ENCODE data around the gene PLBD2. TPM values are rescaled to one million over a fixed set of nuclear protein-coding genes. Genes with fewer than 3 reads are reported as not detected.
A peak's percentile ranks its signal among the peaks of the same experiment; 100 is the strongest.

PLBD2 gene
- total RNA-seq, 1 donor from 2014 or later, result 38.1 TPM

- Histone ChIP-seq H3K4me3 (no peak overlapping the region), H3K9me3 (no peaks in the 10 kb centered on the region), H3K4me1 (peaks cover 6% of the 10 kb centered on the region), H3K27ac (no peak overlapping the region), H3K27me3 (no peaks in the 10 kb centered on the region), H3K36me3 (no peaks in the 10 kb centered on the region)
- intact Hi-C loops (cut with DNase I), result no loop called here
- no peak for DNase-seq (ENCODE audit: extremely low spot score in 2 of 2)
- TF ChIP-seq POLR2A (IDR thresholded peaks at IDR 0.05) (no peak), CTCF (IDR thresholded peaks at IDR 0.05) (peak; percentile 33 to 53 (median 38))
These were observed 66.8 kb downstream of the PLBD2 start for GRCh38 chr12:113424915-113425823.

DNA sequence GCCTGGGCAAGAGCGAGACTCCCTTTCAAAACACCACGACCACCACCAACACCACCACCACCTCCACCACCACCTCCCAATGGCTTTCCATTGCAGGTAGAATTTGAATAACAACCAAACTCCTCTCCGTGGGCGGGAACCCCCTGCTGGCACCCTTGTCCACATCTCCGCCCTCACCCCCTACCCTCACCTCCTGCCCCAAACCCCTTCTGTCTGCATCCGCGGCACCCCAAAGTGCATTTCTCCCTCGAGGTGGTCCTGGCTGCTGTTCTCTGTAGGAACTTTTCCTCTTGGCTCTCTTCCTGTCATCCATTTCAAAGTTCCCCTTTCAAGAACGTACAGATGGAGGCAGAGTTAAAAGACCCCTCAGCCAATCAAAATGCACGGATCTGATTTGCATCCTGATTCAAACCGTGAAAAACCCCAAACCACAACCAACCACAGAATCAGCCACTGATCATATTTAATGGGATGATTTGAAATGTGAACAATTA is 67.6 kb downstream of the PLBD2 start:
- Histone ChIP-seq H3K9me3 (no peaks in the 10 kb centered on the region), H3K4me3 (no peak overlapping the region), H3K27ac (no peak overlapping the region), H3K27me3 (no peaks in the 10 kb centered on the region), H3K36me3 (no peaks in the 10 kb centered on the region), H3K4me1 (peaks cover 6% of the 10 kb centered on the region)
- intact Hi-C loops (cut with DNase I), result no loop called here
- TF ChIP-seq POLR2AphosphoS5 (IDR thresholded peaks at IDR 0.05; ENCODE audit: insufficient read depth in 1 of 2, low read depth in 1 of 2), result no peak
- TF ChIP-seq POLR2A (IDR thresholded peaks at IDR 0.05), result no peak
- no peak for TF ChIP-seq CTCF (IDR thresholded peaks at IDR 0.05)
- DNase-seq (ENCODE audit: extremely low spot score in 2 of 2), result no peak

DNA sequence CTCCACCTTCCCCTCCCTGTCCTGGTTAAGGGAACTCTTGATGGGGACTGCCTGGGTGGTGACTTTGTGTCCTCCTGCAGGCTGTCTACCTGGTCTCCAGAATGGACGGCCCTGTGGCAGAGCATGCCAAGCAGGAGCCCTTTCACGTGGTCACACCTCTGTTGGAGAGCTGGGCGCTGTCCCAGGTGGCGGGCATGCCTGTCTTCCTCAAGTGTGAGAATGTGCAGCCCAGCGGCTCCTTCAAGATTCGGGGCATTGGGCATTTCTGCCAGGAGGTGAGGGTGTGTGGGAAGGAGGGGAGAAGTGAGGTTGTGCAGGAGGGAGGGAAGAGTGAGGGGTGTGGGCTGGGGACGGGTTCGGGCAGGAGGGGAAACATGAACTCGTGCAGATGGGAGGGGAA is 69.5 kb downstream of the PLBD2 start:
- intact Hi-C loops (cut with DNase I), result no loop called here
- H3K27me3 ChIP-seq, result no peaks in the 10 kb centered on the region

DNA sequence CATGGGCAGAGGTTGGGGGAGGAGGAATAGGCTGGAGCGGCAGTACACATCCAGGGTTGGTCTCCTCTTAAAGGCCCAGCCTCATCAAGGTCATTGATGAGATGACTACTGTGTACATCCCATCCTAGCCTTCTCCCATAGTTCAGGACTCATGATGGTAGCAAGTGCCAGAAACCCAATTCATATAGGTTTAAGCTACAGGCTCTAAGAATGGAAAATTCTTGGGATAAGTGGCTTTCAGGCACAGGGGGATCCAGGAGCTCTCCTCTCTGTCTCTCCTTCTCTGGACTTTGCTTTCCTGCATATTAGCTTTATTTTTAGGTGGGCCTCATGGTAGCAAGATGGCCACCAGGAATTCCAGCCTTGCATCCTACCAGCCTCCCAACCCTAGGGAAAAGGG is 70.1 kb downstream of the PLBD2 start:
- no peaks in the 10 kb centered on the region for H3K4me1 ChIP-seq
- H3K36me3 ChIP-seq, result no peaks in the 10 kb centered on the region
- H3K27ac ChIP-seq, result no peak overlapping the region
- no peak for TF ChIP-seq POLR2A (IDR thresholded peaks at IDR 0.05)
- TF ChIP-seq CTCF (IDR thresholded peaks at IDR 0.05), result no peak
- TF ChIP-seq POLR2AphosphoS5 (IDR thresholded peaks at IDR 0.05; ENCODE audit: insufficient read depth in 1 of 2, low read depth in 1 of 2), result no peak
- no peaks in the 10 kb centered on the region for H3K9me3 ChIP-seq
- no peak for DNase-seq (ENCODE audit: extremely low spot score in 2 of 2)
- intact Hi-C loops (cut with DNase I), result no loop called here
- H3K27me3 ChIP-seq, result no peaks in the 10 kb centered on the region
- no peak overlapping the region for H3K4me3 ChIP-seq

More for the DNA sequence above, 69.5 kb downstream of the PLBD2 start:
- H3K4me3 ChIP-seq, result no peak overlapping the region
- no peak overlapping the region for H3K27ac ChIP-seq
- H3K36me3 ChIP-seq, result no peaks in the 10 kb centered on the region
- DNase-seq (ENCODE audit: extremely low spot score in 2 of 2), result no peak
- H3K9me3 ChIP-seq, result no peaks in the 10 kb centered on the region
- no peak for TF ChIP-seq POLR2AphosphoS5 (IDR thresholded peaks at IDR 0.05; ENCODE audit: insufficient read depth in 1 of 2, low read depth in 1 of 2)
- no peak for TF ChIP-seq CTCF (IDR thresholded peaks at IDR 0.05)
- no peak for TF ChIP-seq POLR2A (IDR thresholded peaks at IDR 0.05)
- no peaks in the 10 kb centered on the region for H3K4me1 ChIP-seq

DNA sequence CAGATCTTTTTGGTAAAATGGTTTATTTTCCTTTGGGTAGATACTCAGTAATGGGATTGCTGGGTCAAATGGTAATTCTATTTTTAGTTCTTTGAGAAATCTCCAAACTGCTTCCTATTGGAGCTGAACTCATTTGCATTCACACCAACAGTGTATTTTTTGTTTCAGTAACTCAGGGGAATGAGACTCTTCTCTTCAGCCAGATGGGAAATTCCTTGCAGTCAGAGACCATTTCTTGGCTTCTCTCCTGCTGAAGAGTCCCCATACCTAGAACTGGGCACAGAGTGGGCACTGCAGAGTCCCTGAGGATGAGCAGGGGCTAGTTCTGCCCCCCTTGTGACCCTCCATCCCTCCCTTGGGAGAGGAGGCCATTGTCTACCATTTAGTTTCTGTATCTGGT is 74.6 kb downstream of the PLBD2 start:
- Histone ChIP-seq H3K36me3 (no peaks in the 10 kb centered on the region), H3K27ac (no peak overlapping the region), H3K4me3 (no peak overlapping the region), H3K9me3 (no peaks in the 10 kb centered on the region), H3K27me3 (no peaks in the 10 kb centered on the region), H3K4me1 (no peaks in the 10 kb centered on the region)
- DNase-seq (ENCODE audit: extremely low spot score in 2 of 2), result no peak
- TF ChIP-seq POLR2AphosphoS5 (IDR thresholded peaks at IDR 0.05; ENCODE audit: insufficient read depth in 1 of 2, low read depth in 1 of 2) (no peak), POLR2A (IDR thresholded peaks at IDR 0.05) (no peak), CTCF (IDR thresholded peaks at IDR 0.05) (no peak)
- intact Hi-C loops (cut with DNase I), result no loop called here

Measured in vagina (tissue), 2 donors.